ENCODE results near the gene ANTXR1.

ANTXR1 gene

GRCh38 chr2:69269330-69269729 is 256.4 kb downstream of the ANTXR1 start:
- no peak for DNase-seq

- DNase-seq: no peak
These were observed 258.9 kb downstream of the ANTXR1 start for GRCh38 chr2:69271831-69272257.

- peak in 1 of 58 donors; percentile 5 for DNase-seq
These were observed 260.0 kb downstream of the ANTXR1 start for GRCh38 chr2:69272803-69273471.

GRCh38 chr2:69275490-69275889 is 262.5 kb downstream of the ANTXR1 start:
- no peak for DNase-seq

GRCh38 chr2:69278366-69278765 is 265.4 kb downstream of the ANTXR1 start:
- no peak for DNase-seq

- DNase-seq: no peak
These were observed 266.2 kb downstream of the ANTXR1 start for GRCh38 chr2:69279211-69279610.

GRCh38 chr2:69279931-69280681 is 267.1 kb downstream of the ANTXR1 start:
- no peak for DNase-seq

GRCh38 chr2:69280796-69281412 is 267.9 kb downstream of the ANTXR1 start:
- no peak for DNase-seq

GRCh38 chr2:69285379-69285894 is 272.5 kb downstream of the ANTXR1 start:
- DNase-seq: no peak

GRCh38 chr2:69287544-69287943 is 274.6 kb downstream of the ANTXR1 start:
- DNase-seq: no peak

- no peak for DNase-seq
These were observed 275.4 kb downstream of the ANTXR1 start for GRCh38 chr2:69288429-69288828.

GRCh38 chr2:69291004-69291650 is 278.1 kb downstream of the ANTXR1 start:
- peak in 1 of 58 donors; percentile 32 for DNase-seq

GRCh38 chr2:69291721-69292120 is 278.7 kb downstream of the ANTXR1 start:
- DNase-seq: no peak

GRCh38 chr2:69292256-69292655 is 279.3 kb downstream of the ANTXR1 start:
- no peak for DNase-seq

- DNase-seq: no peak
These were observed 283.4 kb downstream of the ANTXR1 start for GRCh38 chr2:69296421-69296820.

GRCh38 chr2:69297216-69297615 is 284.2 kb downstream of the ANTXR1 start:
- no peak for DNase-seq

GRCh38 chr2:69298261-69298660 is 285.3 kb downstream of the ANTXR1 start:
- DNase-seq: no peak

- DNase-seq: no peak
These were observed 285.9 kb downstream of the ANTXR1 start for GRCh38 chr2:69298862-69299261.
